ENCODE data around the gene SMAD7.
"Not testable (repeated sequence)": the region's sequence is repeated elsewhere in the genome, so short reads cannot be mapped to it uniquely, and the experiment has no call there.

The SMAD7 gene

GRCh38 chr18:48871391-48872166, 79.2 kb downstream of the SMAD7 start:
- no peak for DNase-seq (ENCODE audit: extremely low spot score)
- POLR2A ChIA-PET: no interaction called here
- CTCF ChIA-PET: no interaction called here
- no peak for TF ChIP-seq FOXM1 (IDR thresholded peaks at IDR 0.05; ENCODE audit: borderline replicate concordance)

- POLR2A ChIA-PET; CTCF ChIA-PET; DNase-seq (ENCODE audit: extremely low spot score): not testable (repeated sequence)
These were observed 79.8 kb downstream of the SMAD7 start for GRCh38 chr18:48870926-48871325.
